Measurements from ENCODE around the gene RSPO4.

- no peak for TF ChIP-seq CTCF (IDR thresholded peaks at IDR 0.05; ENCODE audit: low read depth, low read length)
- no peak for TF ChIP-seq POLR2A (IDR thresholded peaks at IDR 0.05; ENCODE audit: extremely low read depth, insufficient read length)
- TF ChIP-seq MYC (IDR thresholded peaks at IDR 0.05; ENCODE audit: low read depth, low read length): no peak
- TF ChIP-seq, protein P1, sequence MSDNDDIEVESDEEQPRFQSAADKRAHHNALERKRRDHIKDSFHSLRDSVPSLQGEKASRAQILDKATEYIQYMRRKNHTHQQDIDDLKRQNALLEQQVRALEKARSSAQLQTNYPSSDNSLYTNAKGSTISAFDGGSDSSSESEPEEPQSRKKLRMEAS (IDR thresholded peaks at IDR 0.05; ENCODE audit: low read depth, low read length): no peak
Measured at GRCh38 chr20:955656-956055, 46.5 kb downstream of the RSPO4 start.
